HG03558 (cell line): Measurements from ENCODE around the gene TFDP2.
"Not testable (repeated sequence)": the region's sequence is repeated elsewhere in the genome, so short reads cannot be mapped to it uniquely, and the experiment has no call there.

Source experiments
- ATAC-seq: cut with Tn5 transposase; IDR thresholded peaks from one replicate; pipeline ENCODE4 v1.9.1; 2021; ENCODE audit warnings: moderate number of reproducible peaks; ENCODE audit not compliant: unreplicated experiment; ENCODE audit errors: extremely low read depth

TFDP2 gene

GRCh38 chr3:141981084-141981483 lies 168.3 kb downstream of the TFDP2 start:
- no peak for ATAC-seq

GRCh38 chr3:141979050-141979671 lies 170.2 kb downstream of the TFDP2 start:
- ATAC-seq, result no peak

- ATAC-seq, result not testable (repeated sequence)
Measured at GRCh38 chr3:141974777-141975176, 174.6 kb downstream of the TFDP2 start.

- no peak for ATAC-seq
Measured at GRCh38 chr3:141972399-141972798, 176.9 kb downstream of the TFDP2 start.

DNA sequence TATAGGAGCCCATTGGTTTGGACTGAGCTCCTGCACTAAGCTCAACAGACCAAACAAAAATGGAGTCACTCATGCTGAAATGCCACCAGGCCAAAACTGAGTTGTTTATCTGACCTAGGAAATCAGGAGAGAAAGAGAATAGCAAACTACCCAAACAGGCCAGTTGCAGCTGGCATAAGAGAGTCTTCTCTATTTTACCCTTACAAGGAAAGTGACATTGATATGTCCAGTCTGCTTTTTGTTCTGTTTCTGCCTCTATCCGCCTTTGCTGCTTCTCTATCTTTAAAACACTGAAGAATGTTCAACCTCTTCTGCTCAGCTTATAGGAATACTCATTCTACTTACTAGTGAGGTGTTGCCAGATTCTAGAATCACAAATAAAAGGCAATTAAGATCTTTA lies 177.8 kb downstream of the TFDP2 start:
- no peak for ATAC-seq

DNA sequence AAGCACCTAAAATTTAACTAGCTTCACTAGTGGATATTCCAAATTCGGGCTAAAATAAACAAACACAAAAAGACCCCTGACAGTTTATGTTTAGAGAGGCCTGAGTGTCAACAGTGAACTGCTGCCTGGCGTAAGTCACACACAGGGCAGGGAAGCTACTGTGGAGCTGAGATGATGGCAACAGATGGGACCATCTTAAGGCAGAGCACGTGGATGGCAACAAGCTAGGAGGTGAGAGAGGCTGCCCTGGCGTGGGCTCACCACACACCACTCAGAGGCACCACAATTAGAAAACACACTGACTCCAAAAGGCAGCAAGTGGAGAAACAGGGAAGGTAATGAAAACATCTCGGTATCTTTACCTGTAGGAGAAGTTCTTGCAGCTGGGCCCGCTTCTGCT lies 179.6 kb downstream of the TFDP2 start:
- no peak for ATAC-seq

DNA sequence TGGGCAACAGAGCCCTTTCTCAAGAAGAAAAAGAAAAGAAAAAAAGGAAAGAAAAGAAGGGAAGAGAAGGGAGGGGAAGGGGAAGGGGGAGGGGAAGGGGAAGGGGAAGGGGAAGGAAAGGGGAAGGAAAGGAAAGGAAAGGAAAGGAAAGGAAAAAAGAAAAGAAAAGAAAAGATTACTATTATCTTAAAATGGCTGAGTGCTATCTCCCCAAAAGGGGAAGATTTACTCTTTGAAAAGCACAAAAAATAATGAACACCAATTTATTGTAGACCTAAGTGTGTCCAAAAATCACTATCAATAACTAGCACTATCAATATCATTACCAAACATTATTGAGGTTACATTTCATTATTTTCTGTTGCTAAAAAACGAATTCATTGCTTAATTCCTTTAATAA lies 183.9 kb downstream of the TFDP2 start:
- ATAC-seq, result no peak

DNA sequence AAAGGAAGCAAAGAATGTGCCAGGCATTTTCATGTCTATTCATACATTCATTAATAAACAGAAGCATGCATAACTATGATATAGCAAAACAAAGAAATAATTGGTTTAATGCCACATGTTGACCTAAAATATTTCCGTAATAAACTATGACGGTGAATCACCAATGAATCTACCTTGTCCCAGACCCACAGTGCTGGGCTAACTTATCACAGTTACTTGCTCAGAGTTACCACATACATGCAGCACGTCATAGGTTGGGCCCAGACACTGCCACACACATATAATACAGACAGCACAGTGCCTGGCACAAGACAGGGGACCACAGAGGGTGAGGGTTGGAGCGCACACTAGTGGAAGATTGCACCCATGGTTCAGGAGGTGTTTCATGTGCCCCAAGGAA lies 186.0 kb downstream of the TFDP2 start:
- no peak for ATAC-seq

GRCh38 chr3:141960731-141961130 lies 188.6 kb downstream of the TFDP2 start:
- ATAC-seq, result no peak

DNA sequence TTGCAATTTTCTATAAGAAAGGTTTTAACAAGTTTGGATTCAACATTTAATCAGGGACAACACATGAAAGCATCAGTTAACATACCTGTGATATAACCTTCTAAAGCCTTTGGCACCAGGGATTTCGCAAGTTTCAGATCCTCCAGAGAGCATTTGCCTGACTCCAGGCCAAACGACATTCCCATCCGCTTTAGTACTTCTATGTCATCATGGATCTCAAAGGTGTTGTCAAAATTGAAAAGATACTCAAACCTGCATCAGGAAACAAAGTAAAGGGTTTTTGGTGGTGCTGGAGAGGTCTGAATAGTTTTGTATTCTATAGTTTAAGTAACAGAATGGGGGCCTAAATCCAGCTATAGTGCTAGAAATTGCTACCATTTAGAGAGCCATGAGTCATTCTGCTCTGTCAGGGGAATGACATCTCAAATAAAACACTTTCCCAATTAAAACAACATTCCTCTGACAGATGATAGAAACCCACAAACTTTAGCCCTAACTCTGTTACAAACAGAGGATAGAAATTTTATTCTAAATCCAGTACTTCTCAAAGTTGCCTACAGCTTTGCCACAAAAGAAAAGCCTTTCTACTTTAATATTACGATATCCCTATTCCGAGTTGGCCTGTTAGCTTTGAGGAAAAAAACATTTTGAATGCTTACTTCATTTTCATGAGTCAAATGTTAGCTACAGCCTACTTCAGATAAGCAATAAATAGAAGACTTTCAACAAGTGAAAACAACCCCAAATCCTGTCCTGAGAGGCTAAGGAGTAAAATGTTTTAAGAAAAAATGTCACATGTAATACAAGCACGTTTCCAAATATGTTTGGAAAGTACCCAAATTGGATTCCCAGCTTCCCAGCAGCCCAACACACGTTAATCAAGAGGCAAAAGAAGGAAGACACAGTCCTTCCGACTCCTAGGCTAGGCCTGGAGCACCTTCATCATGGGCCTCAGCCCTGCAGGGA lies 189.5 kb downstream of the TFDP2 start:
- ATAC-seq, result no peak

DNA sequence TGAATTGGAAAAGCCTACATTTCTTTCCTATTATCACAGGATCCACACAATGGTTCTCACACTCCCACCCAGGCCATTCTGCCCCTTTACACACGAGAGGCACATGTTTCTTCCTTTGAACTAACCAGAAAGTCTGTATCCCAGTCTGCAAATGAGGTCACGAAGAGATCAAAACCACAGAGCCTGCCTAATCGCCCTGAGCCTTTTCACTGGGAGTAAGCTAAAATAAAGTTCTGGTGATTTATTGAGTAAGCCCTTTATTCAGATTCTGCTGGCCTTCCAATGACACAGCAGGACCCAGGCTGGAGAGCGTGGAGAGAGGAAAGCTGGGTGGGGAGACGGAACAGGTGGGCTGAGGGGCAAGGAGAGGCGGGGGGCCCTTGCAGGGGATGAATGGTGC lies 194.2 kb downstream of the TFDP2 start:
- no peak for ATAC-seq

DNA sequence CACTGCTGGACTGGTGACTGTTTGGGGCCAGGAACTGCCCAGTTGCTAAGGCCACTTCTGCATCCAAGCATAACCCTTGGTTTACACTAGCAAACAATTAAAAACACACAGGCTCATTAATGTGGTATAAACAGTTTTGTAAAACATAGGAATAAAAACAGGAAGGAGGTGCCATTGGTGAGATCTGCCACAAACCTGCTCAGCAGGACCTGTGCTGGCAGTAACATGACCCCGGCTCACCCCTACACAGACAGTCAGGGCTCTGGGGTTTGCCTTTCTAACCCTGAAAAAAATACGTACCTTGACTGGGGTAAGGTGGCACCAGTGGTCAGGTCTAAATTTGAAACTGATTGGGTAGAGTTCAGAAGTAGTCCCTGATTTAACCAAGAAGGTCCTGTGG lies 196.7 kb downstream of the TFDP2 start:
- ATAC-seq, result no peak

- no peak for ATAC-seq
Measured at GRCh38 chr3:141950572-141951493, 198.5 kb downstream of the TFDP2 start.

DNA sequence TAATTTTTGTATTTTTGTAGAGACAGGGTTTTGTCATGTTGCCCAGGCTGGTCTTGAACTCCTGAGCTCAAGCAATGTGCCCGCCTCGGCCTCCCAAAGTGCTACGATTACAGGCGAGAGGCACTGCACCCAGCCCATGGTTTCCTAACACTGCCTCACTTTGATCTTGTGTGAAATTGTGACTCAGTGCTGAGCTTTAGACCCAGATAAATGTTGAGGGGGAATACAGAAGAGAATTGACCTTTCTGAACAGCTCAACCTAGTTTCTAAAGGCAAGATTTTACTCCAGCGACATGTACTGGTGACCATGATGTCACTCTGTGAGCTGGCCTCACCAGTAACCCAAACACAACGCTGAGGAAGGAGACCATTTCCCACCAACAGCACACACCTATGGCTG lies 199.4 kb downstream of the TFDP2 start:
- ATAC-seq, result no peak

- ATAC-seq, result no peak
Measured at GRCh38 chr3:141949399-141949798, 199.9 kb downstream of the TFDP2 start.

DNA sequence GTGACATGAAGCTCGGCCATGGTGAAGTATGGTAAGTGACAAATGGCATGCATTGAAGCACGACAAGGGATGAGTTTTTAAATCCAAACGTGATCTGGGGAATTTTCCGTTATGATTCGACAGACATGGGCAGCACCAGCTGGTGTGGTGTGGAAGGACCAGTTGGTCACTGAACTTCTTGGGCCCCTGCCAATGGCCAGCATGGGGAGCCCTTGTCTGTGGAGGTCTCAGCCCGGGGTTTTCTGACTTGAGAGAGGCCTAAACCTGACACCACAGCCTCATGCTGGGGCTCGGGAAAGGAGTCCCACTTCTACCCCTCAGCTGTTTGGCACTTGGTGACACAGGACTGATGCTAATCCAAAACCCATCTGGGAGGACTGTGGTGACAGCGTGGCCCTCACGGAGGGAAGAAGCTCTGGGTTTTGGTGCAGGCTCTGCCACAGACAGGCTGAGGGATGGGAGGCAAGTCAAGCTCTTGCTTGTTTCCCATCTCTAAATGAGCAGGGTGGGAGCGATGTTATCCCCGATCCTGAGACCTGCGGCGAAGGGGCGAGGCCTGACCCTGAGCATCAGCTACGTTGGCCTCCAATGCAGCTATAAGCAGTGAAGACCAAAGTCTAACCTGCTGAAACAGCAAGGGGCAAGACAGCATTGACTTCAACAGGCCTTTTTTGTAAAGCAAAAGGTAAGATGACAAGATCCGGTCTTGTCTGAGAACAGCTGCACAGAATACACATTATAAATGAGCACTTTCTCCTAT lies 203.4 kb downstream of the TFDP2 start:
- no peak for ATAC-seq

GRCh38 chr3:141942006-141942405 lies 207.3 kb downstream of the TFDP2 start:
- ATAC-seq, result no peak

DNA sequence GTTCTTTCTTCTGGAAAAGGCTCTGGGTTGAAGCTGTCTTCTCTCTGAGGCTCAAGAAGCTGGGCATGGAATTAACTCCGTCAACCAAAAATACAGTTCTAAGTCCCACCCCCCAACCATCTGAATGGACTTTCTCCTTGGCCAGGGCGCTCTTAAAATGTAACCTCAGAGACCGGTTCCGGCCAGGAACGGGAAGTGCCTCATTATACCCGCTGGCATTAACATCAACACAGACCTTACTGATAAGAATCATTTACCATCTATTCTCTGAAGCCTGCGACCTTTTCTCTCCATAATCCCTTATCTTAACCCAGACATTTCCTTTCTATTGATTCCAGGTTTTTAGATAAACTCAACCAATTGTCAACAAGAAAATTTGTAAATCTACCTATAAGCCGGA lies 208.3 kb downstream of the TFDP2 start:
- ATAC-seq, result no peak

DNA sequence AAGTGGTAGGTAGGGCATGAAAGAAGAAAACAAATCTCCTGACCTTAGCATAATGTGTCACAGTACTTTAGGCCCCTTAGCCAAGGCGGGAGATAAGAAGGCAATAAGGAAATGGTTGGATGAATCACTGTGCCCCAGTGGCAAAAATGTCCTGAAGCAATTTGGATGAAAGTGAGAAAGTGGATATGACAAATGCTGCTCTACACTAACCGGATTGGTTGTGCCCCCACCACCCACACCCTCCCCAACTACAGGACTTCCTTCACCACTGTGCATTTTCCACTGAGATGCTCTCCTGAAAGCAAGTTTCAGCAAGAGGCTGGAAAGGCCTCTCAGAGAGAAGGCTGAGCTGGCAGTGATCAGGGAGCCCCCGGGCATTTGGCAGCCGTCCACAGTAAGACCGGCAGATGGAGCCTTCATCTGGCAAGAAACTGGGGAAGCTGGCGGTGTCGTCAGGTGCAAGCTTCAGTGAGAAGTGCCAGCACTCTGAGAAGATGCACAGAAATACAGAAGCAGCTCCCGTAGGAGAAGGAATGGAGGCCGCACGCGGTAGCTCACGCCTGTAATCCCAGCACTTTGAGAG lies 209.1 kb downstream of the TFDP2 start:
- ATAC-seq, result no peak

GRCh38 chr3:141939759-141940158 lies 209.6 kb downstream of the TFDP2 start:
- no peak for ATAC-seq
